ENCODE data around the gene LRRC47.
"Not testable (repeated sequence)": the region's sequence is repeated elsewhere in the genome, so short reads cannot be mapped to it uniquely, and the experiment has no call there.

LRRC47 gene

GRCh38 chr1:3771108-3772026 is 24.9 kb downstream of the LRRC47 start:
- peak; percentile 40 for DNase-seq

DNA sequence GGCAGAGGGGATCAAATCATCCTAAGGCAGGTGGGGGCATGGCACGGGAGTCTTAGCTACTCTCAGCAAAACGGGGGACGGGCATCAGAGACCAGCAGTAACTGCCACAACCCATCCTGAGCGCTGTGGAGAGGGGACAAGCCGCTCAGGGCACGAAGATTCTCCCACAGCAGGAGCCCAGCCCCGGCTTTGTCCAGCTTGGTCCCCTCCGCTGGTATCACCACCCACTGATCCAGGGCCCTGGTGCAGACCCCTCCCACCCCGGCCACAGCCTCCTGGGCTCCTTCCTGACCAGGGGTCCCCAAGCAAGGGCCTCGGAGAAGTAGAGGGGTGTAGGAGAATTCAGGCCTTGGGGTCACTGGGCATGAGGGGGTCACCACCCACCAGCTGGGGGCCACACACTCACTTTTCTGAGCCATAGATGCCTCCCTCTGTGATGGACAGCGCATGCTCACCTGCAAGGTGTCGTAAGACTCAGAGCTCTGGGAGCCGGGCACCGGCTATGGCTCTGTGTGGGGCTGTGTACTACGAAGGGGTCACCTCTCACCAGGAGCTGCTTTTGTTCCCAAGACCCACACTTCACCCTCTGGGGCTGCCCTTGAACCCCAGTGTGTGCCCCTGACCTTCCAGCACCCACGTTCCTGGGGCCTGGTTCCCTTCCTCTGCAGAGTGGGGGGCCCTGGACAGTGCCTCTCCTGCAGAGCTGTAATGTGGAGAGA is 26.1 kb downstream of the LRRC47 start:
- no peak for DNase-seq

GRCh38 chr1:3768811-3769390 is 27.4 kb downstream of the LRRC47 start:
- DNase-seq: no peak

- DNase-seq: peak; percentile 43
Observed at GRCh38 chr1:3767328-3767925, 28.9 kb downstream of the LRRC47 start.

DNA sequence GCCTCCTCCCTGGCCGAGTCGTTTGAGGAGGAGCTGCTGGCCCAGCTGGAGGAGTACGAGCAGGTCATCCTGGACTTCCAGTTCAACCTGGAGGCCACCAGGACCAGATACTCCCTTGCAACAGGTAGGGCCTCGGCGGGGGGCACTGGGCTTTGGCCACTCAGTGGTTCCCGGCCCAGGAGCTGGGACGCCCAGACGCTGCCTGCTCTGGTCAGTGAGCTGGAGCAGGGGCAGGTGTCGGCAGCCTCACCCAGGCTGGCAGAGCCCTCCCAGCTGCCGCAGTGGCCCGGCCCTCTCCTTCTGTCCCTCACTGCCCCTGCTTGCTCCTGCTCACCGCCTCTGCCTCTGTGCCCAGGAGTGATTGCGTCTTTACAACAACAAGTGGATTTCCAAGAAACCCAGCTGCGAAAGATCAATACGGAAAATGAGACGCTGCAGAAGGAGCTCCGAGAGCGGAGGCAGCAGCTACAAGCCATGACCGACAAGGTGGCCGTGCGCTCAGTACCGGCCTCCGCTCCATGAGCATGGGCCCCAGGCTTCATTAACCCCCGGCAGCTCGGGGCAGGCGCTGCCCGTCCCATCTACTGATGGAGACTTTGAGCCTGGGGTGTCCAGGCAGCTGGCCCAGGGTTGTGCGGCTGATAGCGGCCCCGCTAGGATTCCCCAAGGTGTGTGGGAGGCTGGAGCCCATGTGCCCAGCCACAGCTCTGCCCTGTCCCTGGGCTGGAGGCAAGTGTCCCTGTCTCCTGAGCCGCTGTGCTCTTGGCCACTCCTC is 32.8 kb downstream of the LRRC47 start:
- peak; percentile 44 for DNase-seq

- DNase-seq: no peak
Observed at GRCh38 chr1:3762873-3763228, 33.4 kb downstream of the LRRC47 start.

GRCh38 chr1:3762151-3762872 is 34.0 kb downstream of the LRRC47 start:
- DNase-seq: no peak

DNA sequence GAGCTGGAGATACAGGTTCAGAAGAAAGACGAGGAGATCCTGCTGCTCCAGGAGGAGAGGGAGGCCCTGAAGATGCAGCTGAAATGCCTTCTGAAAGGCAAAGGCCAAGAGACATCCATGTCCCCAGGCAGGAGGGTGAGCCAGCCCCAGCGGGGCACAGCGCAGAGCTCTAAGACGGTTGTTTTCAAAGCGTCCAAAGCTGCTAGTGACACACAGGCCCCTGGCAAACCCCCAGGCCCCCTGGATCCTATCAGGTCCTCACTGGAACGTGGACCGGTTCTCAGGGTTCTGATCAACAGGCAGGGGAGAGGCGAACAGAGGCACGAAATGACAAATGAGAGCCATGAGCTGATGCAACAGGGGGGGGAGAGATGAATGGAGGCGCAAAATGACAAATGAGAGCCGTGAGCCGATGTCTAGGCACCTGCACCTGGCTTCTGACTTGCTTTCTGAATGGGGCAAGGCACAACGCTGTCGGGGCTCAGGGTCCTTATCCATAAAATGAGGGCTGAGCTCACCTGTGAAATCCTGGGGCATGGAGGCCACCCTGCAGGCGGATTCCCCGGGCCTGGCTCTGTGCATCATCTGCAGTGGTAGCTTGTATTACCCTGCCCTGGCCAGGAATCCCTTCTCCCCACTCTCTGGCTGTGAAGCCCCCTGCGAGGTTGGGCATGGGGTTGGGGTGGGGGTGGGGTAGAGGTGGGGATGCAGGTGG is 34.8 kb downstream of the LRRC47 start:
- no peak for DNase-seq

GRCh38 chr1:3759796-3760195 is 36.5 kb downstream of the LRRC47 start:
- no peak for DNase-seq

- DNase-seq: no peak
Observed at GRCh38 chr1:3759164-3759563, 37.1 kb downstream of the LRRC47 start.

GRCh38 chr1:3756394-3756793 is 39.9 kb downstream of the LRRC47 start:
- no peak for DNase-seq

- no peak for DNase-seq
Observed at GRCh38 chr1:3753656-3754454, 42.4 kb downstream of the LRRC47 start.

DNA sequence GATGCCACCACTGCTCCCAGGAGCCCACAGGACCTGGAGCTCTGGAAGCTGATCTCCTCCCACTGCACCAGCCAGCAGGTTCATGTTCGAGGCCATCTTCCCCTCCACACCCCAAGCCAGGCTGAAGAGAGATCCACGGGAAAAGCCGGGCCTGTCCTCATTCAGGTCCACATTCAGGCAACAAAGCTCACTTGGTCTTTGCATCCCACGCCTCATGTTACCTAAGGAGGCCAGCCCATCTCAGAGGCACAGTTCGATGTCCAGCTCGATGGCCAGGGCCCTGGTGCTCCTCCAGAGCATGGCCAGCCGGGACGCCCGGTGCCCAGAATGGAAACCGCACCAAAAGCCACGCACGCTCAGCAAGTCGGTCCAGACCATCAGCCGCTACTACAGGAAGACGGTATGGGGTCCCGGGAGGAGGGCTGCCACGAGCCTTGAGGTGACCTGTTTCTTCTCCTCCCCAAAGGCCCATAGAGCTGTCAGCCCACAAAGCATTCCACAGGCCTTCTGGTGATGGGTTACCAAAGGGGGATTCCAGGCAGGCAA is 43.8 kb downstream of the LRRC47 start, which contains the start of gene CCDC27:
Gene CCDC27 (plus strand): TSS at position 51 of the 546 bp plus-strand sequence. CDS start 32 bp downstream, at position 83.
- DNase-seq: no peak

GRCh38 chr1:3750741-3751140 is 45.6 kb downstream of the LRRC47 start:
- DNase-seq: no peak

- DNase-seq: no peak
Observed at GRCh38 chr1:3749512-3749911, 46.8 kb downstream of the LRRC47 start.

- not testable (repeated sequence) for DNase-seq
Observed at GRCh38 chr1:3748316-3748900, 47.9 kb downstream of the LRRC47 start.

DNA sequence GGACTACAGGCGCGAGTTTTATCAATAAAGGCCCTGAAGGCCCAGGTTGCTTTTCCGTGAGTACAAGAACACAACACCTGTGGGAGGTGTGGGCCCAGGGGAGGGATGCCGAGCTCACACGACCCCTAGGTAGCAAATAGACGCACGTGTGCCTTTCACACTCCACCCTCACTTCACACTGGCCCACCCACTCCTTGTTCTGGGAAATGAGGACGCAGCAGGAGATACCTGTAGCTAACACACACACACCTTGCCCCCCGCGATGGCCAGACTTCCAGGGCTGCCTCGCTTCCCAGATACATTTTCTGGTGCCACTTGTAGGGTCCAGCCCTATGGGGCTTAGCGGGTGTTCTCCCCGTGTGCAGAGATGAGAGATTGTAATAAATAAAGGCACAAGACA is 48.4 kb downstream of the LRRC47 start:
- no peak for DNase-seq

- no peak for DNase-seq
Observed at GRCh38 chr1:3747522-3747848, 48.8 kb downstream of the LRRC47 start.

- peak; percentile 93 for DNase-seq
Observed at GRCh38 chr1:3746830-3747521, 49.3 kb downstream of the LRRC47 start.

All from DMS53 (cell line).